Fibroblast of mammary gland (primary cell): Measurements from ENCODE around the gene KRTCAP2.

ENCODE experiments used
- DNase-seq: peaks from one replicate; pipeline ENCODE4 v3.0.0-alpha.2; 2010; ENCODE audit warnings: low read depth
- H3K4me3 ChIP-seq: 2 replicates; pipeline ENCODE4 v1.5.1; 2011; ENCODE audit warnings: low read depth, mild to moderate bottlenecking, low read length, moderate library complexity; ENCODE audit not compliant: control insufficient read depth
- TF ChIP-seq, protein P1 (sequence below): conservative IDR thresholded peaks from 2 replicates; pipeline ENCODE4 v1.5.1; 2011; ENCODE audit warnings: low read depth, low read length, inconsistent platforms; ENCODE audit not compliant: control insufficient read depth, insufficient read depth

KRTCAP2 gene

DNA sequence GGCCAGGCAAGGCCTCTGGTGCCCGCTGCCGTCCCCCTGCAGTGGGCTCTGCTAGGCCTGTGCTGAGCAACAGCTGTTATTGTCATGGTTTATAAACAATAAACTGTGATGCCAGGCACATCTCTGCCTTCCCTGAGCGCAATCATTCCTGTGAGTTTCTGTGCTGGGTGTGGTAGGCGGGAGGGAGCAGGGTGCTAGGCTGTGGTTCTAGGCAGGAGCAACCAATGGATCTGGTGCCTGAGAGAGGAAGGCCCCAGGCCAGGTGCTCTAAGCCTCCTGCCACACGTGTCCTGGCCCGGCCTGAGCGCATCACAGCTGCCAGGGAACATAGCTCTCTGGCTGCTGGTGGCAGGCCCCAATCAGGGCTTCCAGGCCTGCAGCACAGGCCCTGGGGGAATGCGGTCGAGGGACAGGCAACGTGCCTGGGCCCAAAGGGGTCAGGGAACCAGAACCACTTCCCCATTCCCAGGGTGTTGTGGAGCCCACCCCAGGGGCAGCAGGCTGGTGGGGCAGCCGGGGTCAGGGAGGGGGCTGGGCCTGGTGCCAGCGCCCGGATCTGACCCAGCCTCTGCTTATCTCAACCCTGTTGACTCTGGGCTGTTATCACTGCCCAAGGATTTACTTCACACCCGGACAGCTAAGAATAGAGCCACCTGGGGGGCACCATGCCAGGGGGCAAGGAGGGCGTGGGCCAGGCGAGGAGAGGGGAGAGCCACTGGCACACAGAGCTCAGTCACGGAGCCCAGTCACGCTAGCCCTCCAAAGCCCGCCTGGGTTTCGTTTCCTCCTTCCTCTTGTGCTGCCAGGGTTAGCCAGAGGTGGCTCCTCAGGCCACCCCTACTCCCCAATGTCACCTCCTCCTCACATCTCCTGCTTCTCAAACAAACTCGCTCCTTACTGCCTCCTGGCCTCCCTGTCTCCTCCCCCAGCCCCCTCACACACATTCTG is 12.0 kb upstream of the KRTCAP2 start:
- no peak for DNase-seq
- H3K4me3 ChIP-seq = no peak overlapping the region
- TF ChIP-seq, protein P1, sequence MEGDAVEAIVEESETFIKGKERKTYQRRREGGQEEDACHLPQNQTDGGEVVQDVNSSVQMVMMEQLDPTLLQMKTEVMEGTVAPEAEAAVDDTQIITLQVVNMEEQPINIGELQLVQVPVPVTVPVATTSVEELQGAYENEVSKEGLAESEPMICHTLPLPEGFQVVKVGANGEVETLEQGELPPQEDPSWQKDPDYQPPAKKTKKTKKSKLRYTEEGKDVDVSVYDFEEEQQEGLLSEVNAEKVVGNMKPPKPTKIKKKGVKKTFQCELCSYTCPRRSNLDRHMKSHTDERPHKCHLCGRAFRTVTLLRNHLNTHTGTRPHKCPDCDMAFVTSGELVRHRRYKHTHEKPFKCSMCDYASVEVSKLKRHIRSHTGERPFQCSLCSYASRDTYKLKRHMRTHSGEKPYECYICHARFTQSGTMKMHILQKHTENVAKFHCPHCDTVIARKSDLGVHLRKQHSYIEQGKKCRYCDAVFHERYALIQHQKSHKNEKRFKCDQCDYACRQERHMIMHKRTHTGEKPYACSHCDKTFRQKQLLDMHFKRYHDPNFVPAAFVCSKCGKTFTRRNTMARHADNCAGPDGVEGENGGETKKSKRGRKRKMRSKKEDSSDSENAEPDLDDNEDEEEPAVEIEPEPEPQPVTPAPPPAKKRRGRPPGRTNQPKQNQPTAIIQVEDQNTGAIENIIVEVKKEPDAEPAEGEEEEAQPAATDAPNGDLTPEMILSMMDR = no peak

DNA sequence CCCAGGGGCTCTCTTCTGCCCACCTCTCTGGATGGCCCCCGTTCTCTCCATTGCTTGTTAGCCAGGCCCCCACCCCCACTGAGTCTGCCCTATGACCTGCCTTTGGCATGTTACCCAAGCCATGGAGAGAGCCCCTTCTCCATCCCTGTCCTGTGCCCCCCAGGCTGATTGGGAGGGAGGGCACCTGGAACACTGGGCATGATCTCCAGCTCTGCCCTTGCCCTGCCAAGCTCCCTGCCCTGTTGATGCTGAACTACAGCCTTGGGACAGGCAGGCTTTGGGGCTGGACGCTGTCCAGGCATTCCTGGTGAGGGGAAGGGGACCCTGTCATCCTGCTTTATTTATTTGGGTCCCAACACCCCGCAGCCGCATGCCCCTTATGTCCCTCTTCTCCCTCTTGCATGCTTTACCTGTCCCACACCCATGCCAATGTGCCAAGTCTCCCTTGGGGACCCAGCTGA is 11.3 kb upstream of the KRTCAP2 start:
- no peak for DNase-seq
- TF ChIP-seq, protein P1 = no peak
- H3K4me3 ChIP-seq = no peak overlapping the region

- TF ChIP-seq, protein P1 = no peak
- DNase-seq = no peak
- no peak overlapping the region for H3K4me3 ChIP-seq
Measured at GRCh38 chr1:155183775-155184221, 10.7 kb upstream of the KRTCAP2 start.

DNA sequence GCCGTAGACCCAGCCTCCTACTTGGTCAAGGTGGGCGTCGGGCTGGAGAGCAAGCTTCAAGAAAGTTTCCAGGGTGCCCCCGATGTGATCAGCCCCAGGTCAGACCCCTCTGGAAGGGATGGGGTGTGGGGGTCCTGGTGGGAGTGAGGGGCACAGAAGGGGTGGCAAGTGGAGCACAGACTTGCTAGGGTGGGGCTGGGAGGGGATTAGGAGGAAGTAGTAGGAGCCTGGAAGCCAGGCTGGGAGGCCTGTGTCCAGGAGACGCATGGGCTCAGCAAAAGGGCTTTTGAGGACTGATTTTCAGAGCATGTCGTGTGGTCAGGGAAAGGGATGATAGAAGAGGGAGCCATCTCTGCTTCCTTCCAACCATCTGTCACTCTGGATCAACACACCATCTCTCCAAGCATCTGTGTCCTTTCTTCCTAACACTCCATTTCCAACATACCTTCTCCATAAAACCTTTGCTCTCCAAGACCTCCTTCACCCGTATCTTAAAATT is 9.0 kb upstream of the KRTCAP2 start:
- H3K4me3 ChIP-seq = no peak overlapping the region
- no peak for DNase-seq
- TF ChIP-seq, protein P1 = no peak

DNA sequence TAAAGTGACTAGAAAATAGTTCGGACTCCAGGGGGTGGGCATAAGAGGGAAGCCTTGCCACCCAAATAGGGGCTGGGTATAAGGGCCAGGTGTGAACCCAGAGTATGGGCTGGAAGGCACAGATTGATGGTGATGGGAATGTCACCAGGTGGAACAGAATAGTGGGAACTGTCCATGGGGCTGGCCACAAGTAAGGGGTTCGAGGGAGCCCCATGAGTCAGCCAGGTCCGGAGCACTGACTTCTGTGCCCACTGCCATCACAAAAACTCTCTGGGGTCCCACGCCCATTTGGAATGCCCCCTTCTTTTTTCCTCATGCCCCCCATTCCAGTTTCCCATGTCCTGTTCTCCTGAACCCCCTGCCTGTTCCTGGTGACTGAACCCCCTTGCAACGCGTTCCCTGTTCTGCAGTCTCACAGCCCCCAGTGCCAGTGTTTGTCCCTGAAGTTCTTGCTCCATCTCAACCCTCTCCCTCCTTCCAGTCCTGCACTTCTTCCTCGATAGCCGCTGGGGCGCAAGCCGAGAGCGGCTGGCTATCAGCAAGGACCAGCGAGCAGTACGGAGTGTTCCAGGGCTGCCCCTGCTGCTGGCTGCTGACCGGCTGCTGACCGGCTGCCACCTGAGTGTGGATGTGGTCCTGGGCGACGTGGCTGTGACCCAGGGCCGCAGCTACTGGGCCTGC is 8.4 kb upstream of the KRTCAP2 start:
- DNase-seq = no peak
- TF ChIP-seq, protein P1 = no peak
- H3K4me3 ChIP-seq = no peak overlapping the region

DNA sequence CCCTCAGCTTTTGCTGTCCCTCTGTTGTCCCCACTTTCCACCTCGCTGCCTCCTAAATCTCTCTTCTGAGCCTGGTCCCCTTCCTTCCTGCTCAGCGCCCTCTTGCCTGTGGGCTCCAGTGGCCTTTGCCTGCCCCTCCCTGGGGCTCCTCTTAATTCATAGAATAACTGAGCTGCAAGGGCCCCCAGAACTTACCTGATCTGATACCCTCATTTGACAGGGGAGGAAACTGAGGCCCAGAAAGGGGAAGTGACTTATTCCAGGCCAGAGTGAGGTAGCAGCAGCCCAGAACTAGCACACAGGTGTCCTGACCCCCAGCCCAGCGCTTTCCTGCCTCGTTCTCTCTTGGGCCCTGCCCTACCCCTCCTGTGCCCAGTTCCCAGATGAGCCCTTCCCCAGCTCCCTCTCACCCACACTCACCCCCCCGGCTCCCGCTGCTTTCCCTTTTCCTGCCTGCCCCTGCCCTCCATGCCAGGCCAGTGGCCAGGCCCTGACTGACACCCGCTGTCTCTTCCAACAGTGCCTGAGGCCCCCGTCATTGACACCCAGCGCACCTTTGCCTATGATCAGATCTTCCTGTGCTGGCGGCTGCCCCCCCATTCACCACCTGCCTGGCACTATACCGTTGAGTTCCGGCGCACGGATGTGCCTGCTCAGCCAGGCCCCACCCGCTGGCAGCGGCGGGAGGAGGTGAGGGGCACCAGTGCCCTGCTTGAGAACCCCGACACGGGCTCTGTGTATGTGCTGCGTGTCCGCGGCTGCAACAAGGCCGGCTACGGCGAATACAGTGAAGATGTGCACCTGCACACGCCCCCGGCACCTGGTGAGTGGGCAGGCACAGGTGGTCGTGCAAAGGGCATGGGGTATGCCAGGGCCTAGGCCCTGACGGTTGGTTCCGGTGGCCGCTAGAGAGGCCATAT is 6.3 kb upstream of the KRTCAP2 start:
- no peak for DNase-seq
- no peak overlapping the region for H3K4me3 ChIP-seq
- TF ChIP-seq, protein P1 = no peak
